SU-DHL-6 (cell line): ENCODE data around the gene FIBCD1.
"Not testable (repeated sequence)": the region's sequence is repeated elsewhere in the genome, so short reads cannot be mapped to it uniquely, and the experiment has no call there.

Experiments
- CTCF ChIP-seq: fragments of 200-600 bp; sonication (generic); IDR thresholded peaks from one replicate; pipeline ENCODE4 v1.5.1; 2017; ENCODE audit warnings: antibody characterized with exemption, mild to moderate bottlenecking, low read length, moderate library complexity; ENCODE audit not compliant: insufficient read depth, poor library complexity, severe bottlenecking
- EZH2phosphoT487 ChIP-seq: fragments of 200-600 bp; sonication (generic), shearing (Covaris generic); conservative IDR thresholded peaks from 2 replicates; pipeline ENCODE4 v1.6.1; 2018; ENCODE audit warnings: mild to moderate bottlenecking, antibody characterized with exemption, low read length, moderate library complexity, mixed read lengths

DNA sequence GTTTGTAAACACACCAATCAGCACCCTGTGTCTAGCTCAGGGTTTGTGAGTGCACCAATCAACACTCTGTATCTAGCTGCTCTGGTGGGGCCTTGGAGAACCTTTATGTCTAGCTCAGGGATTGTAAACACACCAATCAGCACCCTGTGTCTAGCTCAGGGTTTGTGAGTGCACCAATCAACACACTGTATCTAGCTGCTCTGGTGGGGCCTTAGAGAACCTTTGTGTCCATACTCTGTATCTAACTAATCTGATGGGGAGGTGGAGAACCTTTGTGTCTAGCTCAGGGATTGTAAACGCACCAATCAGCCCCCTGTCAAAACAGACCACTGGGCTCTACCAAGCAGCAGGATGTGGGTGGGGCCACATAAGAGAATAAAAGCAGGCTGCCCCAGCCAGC is 28.4 kb downstream of the FIBCD1 start:
- TF ChIP-seq CTCF, EZH2phosphoT487: not testable (repeated sequence)
